ENCODE data around the gene GALNT12. TPM values are rescaled to one million over a fixed set of nuclear protein-coding genes. Genes with fewer than 3 reads are reported as not detected.

Gene GALNT12
- total RNA-seq, 1 donor from 2014 or later, result 10.3 TPM

- peaks cover 35% of the 10 kb centered on the region for H3K27me3 Mint-ChIP-seq (ENCODE audit: low read depth)
- no peaks in the 10 kb centered on the region for H3K9me3 Mint-ChIP-seq
- H3K4me3 Mint-ChIP-seq, result no peak overlapping the region
- H3K36me3 Mint-ChIP-seq, result no peaks in the 10 kb centered on the region
- no peak for TF ChIP-seq CTCF (IDR thresholded peaks at IDR 0.05; ENCODE audit: unreplicated experiment)
- peaks cover 22% of the 10 kb centered on the region for H3K4me1 Mint-ChIP-seq
- DNase-seq (ENCODE audit: low spot score in 2 of 2, unreplicated experiment in 2 of 2), result no peak
- no peak overlapping the region for H3K27ac Mint-ChIP-seq
Measured at GRCh38 chr9:98884849-98885248, 77.4 kb downstream of the GALNT12 start.

DNA sequence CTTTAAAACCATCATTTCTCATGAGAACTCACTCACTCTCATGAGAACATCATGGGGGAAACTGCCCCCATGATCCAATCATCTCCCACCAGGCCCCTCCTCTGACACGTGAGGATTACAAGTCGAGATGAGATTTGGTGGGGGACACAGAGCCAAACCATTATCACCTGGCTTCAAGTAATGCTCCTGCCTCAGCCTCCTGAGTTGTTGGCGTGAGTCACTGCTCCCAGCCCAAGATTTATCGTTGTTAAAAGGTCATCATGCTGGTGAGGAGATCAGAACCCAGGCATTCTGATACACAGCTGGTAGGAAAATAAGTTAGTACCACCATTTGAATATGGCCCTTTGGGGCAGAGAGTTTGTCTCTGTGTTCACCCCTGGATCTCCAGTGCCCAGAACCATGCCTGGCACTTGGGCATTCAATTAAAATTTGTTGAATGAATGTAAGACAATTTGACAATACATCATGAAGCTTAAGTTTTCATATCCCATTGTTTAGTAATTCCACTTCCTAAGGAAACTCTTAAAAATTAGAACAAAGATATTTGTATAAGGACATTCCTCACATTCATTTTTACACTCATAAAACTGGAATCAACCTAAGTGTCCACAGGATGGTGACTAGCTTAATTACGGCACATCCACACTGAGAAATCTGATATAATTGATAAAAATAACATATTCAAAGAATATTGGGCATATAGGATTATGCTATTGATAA lies 78.3 kb downstream of the GALNT12 start:
- Mint-ChIP-seq H3K9me3 (no peaks in the 10 kb centered on the region), H3K27ac (no peak overlapping the region), H3K36me3 (no peaks in the 10 kb centered on the region), H3K4me1 (peaks cover 22% of the 10 kb centered on the region), H3K4me3 (no peak overlapping the region), H3K27me3 (ENCODE audit: low read depth) (peaks cover 29% of the 10 kb centered on the region)
- DNase-seq (ENCODE audit: low spot score in 2 of 2, unreplicated experiment in 2 of 2), result no peak
- TF ChIP-seq CTCF (IDR thresholded peaks at IDR 0.05; ENCODE audit: unreplicated experiment), result no peak

DNA sequence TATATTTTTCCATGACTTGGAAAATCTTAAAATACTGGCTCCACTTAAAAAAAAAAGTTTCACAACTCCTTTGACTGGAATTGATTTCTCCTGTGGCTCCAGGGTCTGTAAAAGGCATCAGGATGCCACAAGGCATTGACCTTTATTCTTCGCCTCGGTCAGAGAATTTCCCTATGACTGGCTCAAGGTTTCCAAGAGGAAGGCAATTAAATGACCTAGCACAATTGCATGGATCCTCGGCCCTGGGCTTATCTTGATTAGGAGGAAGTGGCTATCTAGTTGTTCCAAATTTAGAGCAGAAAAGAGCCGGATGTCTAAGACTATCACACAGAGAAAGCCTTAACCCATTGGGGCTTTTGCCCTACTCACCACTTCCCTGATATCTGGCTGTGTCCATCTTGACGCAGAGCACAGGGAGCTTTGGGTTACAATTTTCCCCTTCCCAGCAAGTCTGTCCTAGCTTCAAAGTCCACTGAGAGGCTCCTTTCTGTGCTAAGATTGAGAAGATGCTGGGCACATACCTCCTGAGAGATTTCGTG lies 79.3 kb downstream of the GALNT12 start:
- H3K27me3 Mint-ChIP-seq (ENCODE audit: low read depth), result peaks cover 26% of the 10 kb centered on the region
- no peak overlapping the region for H3K4me3 Mint-ChIP-seq
- no peak for DNase-seq (ENCODE audit: low spot score in 2 of 2, unreplicated experiment in 2 of 2)
- H3K4me1 Mint-ChIP-seq, result peaks cover 22% of the 10 kb centered on the region
- no peaks in the 10 kb centered on the region for H3K36me3 Mint-ChIP-seq
- no peaks in the 10 kb centered on the region for H3K9me3 Mint-ChIP-seq
- no peak for TF ChIP-seq CTCF (IDR thresholded peaks at IDR 0.05; ENCODE audit: unreplicated experiment)
- peak overlapping the region; percentile 87 for H3K27ac Mint-ChIP-seq

GRCh38 chr9:98887918-98888510 lies 80.5 kb downstream of the GALNT12 start:
- H3K27me3 Mint-ChIP-seq (ENCODE audit: low read depth), result peaks cover 21% of the 10 kb centered on the region
- no peaks in the 10 kb centered on the region for H3K9me3 Mint-ChIP-seq
- peak overlapping the region; percentile 87 for H3K27ac Mint-ChIP-seq
- no peak for TF ChIP-seq CTCF (IDR thresholded peaks at IDR 0.05; ENCODE audit: unreplicated experiment)
- H3K36me3 Mint-ChIP-seq, result no peaks in the 10 kb centered on the region
- H3K4me1 Mint-ChIP-seq, result peaks cover 22% of the 10 kb centered on the region
- peak; percentile 65 to 80 for DNase-seq (ENCODE audit: low spot score in 2 of 2, unreplicated experiment in 2 of 2)
- no peak overlapping the region for H3K4me3 Mint-ChIP-seq

GRCh38 chr9:98888801-98889421 lies 81.4 kb downstream of the GALNT12 start:
- peaks cover 22% of the 10 kb centered on the region for H3K4me1 Mint-ChIP-seq
- no peak for DNase-seq (ENCODE audit: low spot score in 2 of 2, unreplicated experiment in 2 of 2)
- H3K27me3 Mint-ChIP-seq (ENCODE audit: low read depth), result peaks cover 15% of the 10 kb centered on the region
- no peak for TF ChIP-seq CTCF (IDR thresholded peaks at IDR 0.05; ENCODE audit: unreplicated experiment)
- H3K36me3 Mint-ChIP-seq, result no peaks in the 10 kb centered on the region
- no peak overlapping the region for H3K4me3 Mint-ChIP-seq
- H3K9me3 Mint-ChIP-seq, result no peaks in the 10 kb centered on the region
- no peak overlapping the region for H3K27ac Mint-ChIP-seq

All from mesothelial cell of epicardium (in vitro differentiated cells).